Activated CD8-positive, alpha-beta T cell treated with anti-CD3 and anti-CD28 coated beads for 36 hours (primary cell): Measurements from ENCODE around the gene ZSCAN2. TPM values are rescaled to one million over a fixed set of nuclear protein-coding genes. Genes with fewer than 3 reads are reported as not detected.

Experiments
- ATAC-seq: fragments of 200-7000 bp; cut with Tn5 transposase; one replicate; pipeline ENCODE4 v1.10.0; 2021; ENCODE audit warnings: mild to moderate bottlenecking, moderate library complexity
- CTCF ChIA-PET: fragments of 350-600 bp; sonication (Branson Sonifier 250); formaldehyde crosslinking; loops from one replicate; lab custom pipeline; 2021; ENCODE audit warnings: antibody characterized with exemption; lab: Charles Lee
- POLR2A ChIA-PET: fragments of 350-600 bp; sonication (Branson Sonifier 250); formaldehyde crosslinking; loops from one replicate; lab custom pipeline; 2021; ENCODE audit warnings: antibody characterized with exemption; lab: Charles Lee
- DNase-seq: peaks from one replicate; pipeline ENCODE4 v3.0.0-alpha.2; 2020
- H3K27ac Mint-ChIP-seq: one replicate; pipeline ENCODE4 v1.8.0; 2021; ENCODE audit warnings: mild to moderate bottlenecking, mixed read lengths
- H3K27me3 Mint-ChIP-seq: one replicate; pipeline ENCODE4 v1.8.0; 2021; ENCODE audit warnings: mixed read lengths
- H3K36me3 Mint-ChIP-seq: one replicate; pipeline ENCODE4 v1.8.0; 2021; ENCODE audit warnings: low read depth, mixed read lengths
- H3K4me1 Mint-ChIP-seq: one replicate; pipeline ENCODE4 v1.8.0; 2021; ENCODE audit warnings: low read depth, mixed read lengths
- H3K4me3 Mint-ChIP-seq: one replicate; pipeline ENCODE4 v1.8.0; 2021; ENCODE audit warnings: mild to moderate bottlenecking, moderate library complexity, mixed read lengths
- H3K9me3 Mint-ChIP-seq: one replicate; pipeline ENCODE4 v1.8.0; 2021; ENCODE audit warnings: mixed read lengths
- intact Hi-C: fragments of 100-400 bp; cut with micrococcal nuclease; formaldehyde crosslinking; loops from one replicate; pipeline ENCODE4 v1.10.0; 2022
- total RNA-seq, 2 experiments: library from RNA; stranded (reverse); gene quantifications; one replicate each; pipeline ENCODE4 v1.2.3, GENCODE V29; 2021
- TF ChIP-seq, protein P1 (sequence below): fragments of 200-600 bp; IDR thresholded peaks from one replicate; pipeline ENCODE4 v1.8.0; 2022; ENCODE audit warnings: antibody characterized with exemption, mild to moderate bottlenecking

Gene ZSCAN2
- total RNA-seq, 2 experiments from 2014 or later = 6.6 to 7.6 TPM

DNA sequence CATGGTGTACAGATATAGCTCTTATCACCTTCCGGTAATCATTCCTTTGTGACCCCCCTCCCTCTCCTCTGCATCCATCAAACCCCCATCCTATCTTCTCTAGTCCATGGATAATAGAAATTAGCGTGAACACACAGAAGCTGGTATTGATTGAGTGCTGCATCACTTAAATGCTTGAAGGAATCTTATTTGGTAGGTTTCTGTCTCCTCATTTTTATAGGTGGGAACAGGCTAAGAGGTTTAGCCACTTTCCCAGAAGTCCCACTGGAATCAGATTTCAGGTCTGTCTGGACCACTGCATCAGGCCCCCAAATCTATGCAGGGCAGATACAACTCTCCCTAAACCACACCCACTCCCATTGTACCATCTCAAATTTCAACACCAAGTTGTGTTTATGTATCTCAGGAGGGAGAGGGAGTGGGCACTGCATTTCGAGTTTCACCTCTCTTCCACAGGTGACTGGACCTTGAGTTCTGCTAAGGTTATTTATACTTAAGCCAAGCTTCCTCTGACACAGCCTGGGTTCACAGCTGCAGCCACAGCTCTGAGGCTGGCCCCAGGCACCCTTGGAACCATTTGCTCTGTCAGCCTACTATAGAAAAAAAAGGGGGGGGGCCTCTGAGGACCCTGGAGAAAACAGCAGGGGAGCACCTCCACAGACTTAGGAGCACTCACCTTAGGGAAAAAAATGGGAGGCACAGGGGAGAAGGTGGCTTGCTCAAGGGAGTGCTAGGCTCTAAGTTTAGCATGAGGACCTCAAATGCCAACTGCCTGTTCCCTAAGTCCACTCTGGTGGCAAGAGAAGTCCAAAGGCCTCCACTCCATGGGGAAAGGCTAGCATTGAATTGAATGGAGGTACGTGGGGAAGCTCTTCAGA is 59.3 kb downstream of the ZSCAN2 start:
- ATAC-seq = no peak
- intact Hi-C loops = loop anchor here (5.0 to 10.0 kb wide), 3 partner anchors 87 to 215 kb away; partner anchors contain the start of gene ZNF592
- TF ChIP-seq, protein P1, sequence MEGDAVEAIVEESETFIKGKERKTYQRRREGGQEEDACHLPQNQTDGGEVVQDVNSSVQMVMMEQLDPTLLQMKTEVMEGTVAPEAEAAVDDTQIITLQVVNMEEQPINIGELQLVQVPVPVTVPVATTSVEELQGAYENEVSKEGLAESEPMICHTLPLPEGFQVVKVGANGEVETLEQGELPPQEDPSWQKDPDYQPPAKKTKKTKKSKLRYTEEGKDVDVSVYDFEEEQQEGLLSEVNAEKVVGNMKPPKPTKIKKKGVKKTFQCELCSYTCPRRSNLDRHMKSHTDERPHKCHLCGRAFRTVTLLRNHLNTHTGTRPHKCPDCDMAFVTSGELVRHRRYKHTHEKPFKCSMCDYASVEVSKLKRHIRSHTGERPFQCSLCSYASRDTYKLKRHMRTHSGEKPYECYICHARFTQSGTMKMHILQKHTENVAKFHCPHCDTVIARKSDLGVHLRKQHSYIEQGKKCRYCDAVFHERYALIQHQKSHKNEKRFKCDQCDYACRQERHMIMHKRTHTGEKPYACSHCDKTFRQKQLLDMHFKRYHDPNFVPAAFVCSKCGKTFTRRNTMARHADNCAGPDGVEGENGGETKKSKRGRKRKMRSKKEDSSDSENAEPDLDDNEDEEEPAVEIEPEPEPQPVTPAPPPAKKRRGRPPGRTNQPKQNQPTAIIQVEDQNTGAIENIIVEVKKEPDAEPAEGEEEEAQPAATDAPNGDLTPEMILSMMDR = no peak
- Mint-ChIP-seq H3K4me3 (no peak overlapping the region), H3K9me3 (no peaks in the 10 kb centered on the region), H3K27ac (no peak overlapping the region), H3K4me1 (peaks cover 23% of the 10 kb centered on the region), H3K27me3 (no peaks in the 10 kb centered on the region), H3K36me3 (peaks cover 3% of the 10 kb centered on the region)
- no peak for DNase-seq
- POLR2A ChIA-PET = interaction anchor here (0.8 to 1.6 kb wide), 2 partner anchors 9 to 26 kb away, joined by 3 to 5 read pairs; no protein-coding TSS in a partner anchor
- CTCF ChIA-PET = interaction anchor here (0.8 to 1.7 kb wide), 7 partner anchors 9 to 268 kb away, joined by 3 to 6 read pairs (median 3); no protein-coding TSS in a partner anchor

DNA sequence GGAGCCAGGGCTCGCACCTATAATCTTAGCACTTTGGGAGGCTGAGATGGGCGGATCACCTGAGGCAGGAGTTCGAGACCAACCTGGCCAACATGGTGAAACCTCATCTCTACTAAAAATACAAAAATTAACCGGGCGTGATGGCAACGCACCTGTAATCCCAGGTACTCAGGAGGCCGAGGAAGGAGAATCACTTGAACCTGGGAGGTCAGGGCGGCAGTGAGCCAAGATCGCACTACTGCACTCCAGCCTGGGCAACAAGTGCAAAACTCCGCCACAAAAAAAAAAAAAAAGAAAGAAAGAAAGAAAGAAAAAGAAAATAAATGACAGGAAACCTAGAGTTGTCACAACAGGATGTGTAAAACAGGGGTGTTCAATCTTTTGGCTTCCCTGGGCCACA is 60.2 kb downstream of the ZSCAN2 start:
- TF ChIP-seq, protein P1 = no peak
- no peaks in the 10 kb centered on the region for H3K27me3 Mint-ChIP-seq
- intact Hi-C loops = no loop called here
- H3K4me3 Mint-ChIP-seq = no peak overlapping the region
- no peak for DNase-seq
- no peaks in the 10 kb centered on the region for H3K9me3 Mint-ChIP-seq
- peaks cover 23% of the 10 kb centered on the region for H3K4me1 Mint-ChIP-seq
- ATAC-seq = no peak
- H3K36me3 Mint-ChIP-seq = peaks cover 7% of the 10 kb centered on the region
- no peak overlapping the region for H3K27ac Mint-ChIP-seq
- ChIA-PET CTCF (interaction anchor here (1.0 to 1.4 kb wide), 2 partner anchors 10 to 56 kb away, joined by 3 read pairs; no protein-coding TSS in a partner anchor), POLR2A (no interaction called here)

DNA sequence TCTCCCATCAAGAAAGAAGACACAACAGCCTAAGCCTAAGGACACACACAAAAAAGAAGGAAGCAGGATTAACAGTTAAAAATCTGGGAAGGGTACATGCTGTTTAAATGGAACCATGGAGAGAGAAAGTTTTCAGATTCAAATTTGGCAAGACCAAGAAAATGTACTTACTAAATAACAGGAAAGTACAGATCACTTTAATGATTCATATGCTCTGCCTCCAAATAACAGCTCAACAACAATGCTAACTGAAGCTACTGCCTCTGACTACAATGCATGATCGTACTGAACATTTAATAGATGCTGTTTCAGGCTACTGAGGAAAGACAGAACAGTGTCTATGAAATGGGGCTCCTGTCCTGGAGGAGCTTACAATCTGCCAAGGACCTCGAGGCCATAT is 65.6 kb downstream of the ZSCAN2 start:
- intact Hi-C loops = no loop called here
- Mint-ChIP-seq H3K9me3 (no peaks in the 10 kb centered on the region), H3K4me1 (peaks cover 33% of the 10 kb centered on the region), H3K27me3 (no peaks in the 10 kb centered on the region), H3K4me3 (no peak overlapping the region), H3K27ac (peak overlapping the region; percentile 63), H3K36me3 (peaks cover 30% of the 10 kb centered on the region)
- ATAC-seq (no peak), DNase-seq (no peak)
- TF ChIP-seq, protein P1 = no peak
- POLR2A ChIA-PET = interaction anchor here (1.0 kb wide), 2 partner anchors 12 to 83 kb away, joined by 3 to 4 read pairs; partner anchors contain the start of gene WDR73
- CTCF ChIA-PET = interaction anchor here (0.9 kb wide), 1 partner anchor 118 kb away, joined by 4 read pairs; no protein-coding TSS in a partner anchor

DNA sequence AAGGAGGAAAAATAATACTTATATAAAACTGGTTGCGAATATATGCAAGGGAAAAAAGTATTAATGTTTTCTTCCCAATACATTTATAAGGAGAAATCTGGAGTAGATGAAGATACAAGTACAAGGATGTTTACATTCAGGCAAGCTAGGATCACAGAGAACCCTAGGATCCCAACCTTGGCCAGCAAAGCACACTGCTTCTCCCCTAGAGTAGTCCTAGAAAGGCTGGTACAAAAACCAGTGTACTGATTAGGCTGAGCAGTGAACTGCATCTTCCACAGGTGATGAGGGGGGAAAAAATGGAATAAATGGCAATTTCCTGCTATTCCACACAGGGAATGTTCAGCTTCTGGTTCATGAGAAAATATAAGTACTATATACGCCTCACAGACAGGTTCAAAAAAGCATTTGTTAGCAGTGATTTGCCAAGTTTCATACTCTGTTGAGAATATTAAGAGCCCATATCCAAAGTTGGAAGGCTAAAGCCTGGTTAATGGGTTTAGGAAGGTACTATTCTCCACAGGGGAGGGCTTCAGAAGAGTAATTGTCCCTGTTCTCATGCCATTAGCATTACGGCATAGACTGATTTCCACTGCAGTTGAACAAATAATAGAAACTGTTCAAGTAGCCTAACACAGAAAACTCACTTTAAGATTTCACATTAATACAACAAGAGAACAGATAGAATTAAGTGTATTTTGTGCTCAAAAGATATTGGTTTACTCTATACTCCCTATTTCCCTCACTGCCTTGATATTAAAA is 67.6 kb downstream of the ZSCAN2 start:
- intact Hi-C loops = no loop called here
- CTCF ChIA-PET = interaction anchor here (1.4 kb wide), 1 partner anchor 14 kb away, joined by 3 read pairs; no protein-coding TSS in a partner anchor
- peak overlapping the region; percentile 80 for H3K27ac Mint-ChIP-seq
- TF ChIP-seq, protein P1 = no peak
- H3K4me1 Mint-ChIP-seq = peaks cover 40% of the 10 kb centered on the region
- POLR2A ChIA-PET = interaction anchor here (0.9 to 1.4 kb wide), 4 partner anchors 9 to 113 kb away, joined by 3 to 5 read pairs (median 3); partner anchors contain the start of gene ZSCAN2
- no peak for DNase-seq
- H3K36me3 Mint-ChIP-seq = peaks cover 36% of the 10 kb centered on the region
- no peak for ATAC-seq
- H3K4me3 Mint-ChIP-seq = no peak overlapping the region
- H3K9me3 Mint-ChIP-seq = no peaks in the 10 kb centered on the region
- no peaks in the 10 kb centered on the region for H3K27me3 Mint-ChIP-seq
